B cell (primary cell): Measurements from ENCODE around the gene POFUT1. TPM values are rescaled to one million over a fixed set of nuclear protein-coding genes. Genes with fewer than 3 reads are reported as not detected.

Source experiments
- ATAC-seq: fragments of 200-7000 bp; cut with Tn5 transposase; one replicate; pipeline ENCODE4 v1.10.0; 2021; ENCODE audit warnings: low read depth, mild to moderate bottlenecking, moderate number of reproducible peaks, moderate library complexity
- CTCF ChIA-PET: fragments of 350-600 bp; sonication (Branson Sonifier 250); formaldehyde crosslinking; loops from one replicate; lab custom pipeline; 2021; ENCODE audit warnings: antibody characterized with exemption, inconsistent platforms; lab: Charles Lee
- POLR2A ChIA-PET: fragments of 350-600 bp; sonication (Branson Sonifier 250); formaldehyde crosslinking; loops from one replicate; lab custom pipeline; 2021; ENCODE audit warnings: antibody characterized with exemption; lab: Charles Lee
- DNase-seq: peaks from one replicate; pipeline ENCODE4 v3.0.0; 2013
- H2AFZ ChIP-seq: 2 replicates; pipeline ENCODE4 v1.6.1; 2012; ENCODE audit warnings: mild to moderate bottlenecking, low read depth, low read length; ENCODE audit not compliant: insufficient read depth, poor library complexity, severe bottlenecking
- H3K27ac ChIP-seq, 2 donors: 1 replicate in 1 of 2; 2 replicates in 1 of 2; pipeline ENCODE4 v1.5.1; 2012 to 2013; ENCODE audit warnings: low read length in 2 of 2, mild to moderate bottlenecking in 2 of 2, moderate library complexity in 1 of 2
- H3K27me3 ChIP-seq, 4 experiments: fragments of 200-600 bp in 1 of 4; sonication (generic) in 1 of 4; replicated peaks in 1 of 4; 1 replicate in 2 of 4; 2 replicates in 2 of 4; pipeline versions ENCODE4 v1.6.1 to v1.7.0; 2013 to 2016; ENCODE audit warnings: low read length in 3 of 4, mild to moderate bottlenecking in 2 of 4, mixed read lengths in 1 of 4, moderate library complexity in 1 of 4; ENCODE audit not compliant: insufficient read depth in 4 of 4, control insufficient read depth in 3 of 4; ENCODE audit errors: control extremely low read depth in 1 of 4
- H3K36me3 ChIP-seq, 2 experiments: replicated peaks in 1 of 2; 1 replicate in 1 of 2; 2 replicates in 1 of 2; pipeline versions ENCODE4 v1.6.1 to v1.7.1; 2013; ENCODE audit warnings: low read length in 1 of 2; ENCODE audit not compliant: insufficient read depth in 2 of 2, control insufficient read depth in 1 of 2; ENCODE audit errors: control extremely low read depth in 1 of 2, extremely low read depth in 1 of 2
- H3K4me1 ChIP-seq, 2 donors: fragments of 200-600 bp in 1 of 2; sonication (generic) in 1 of 2; 1 replicate in 1 of 2; 2 replicates in 1 of 2; pipeline versions ENCODE4 v1.5.1 to v1.6.1; 2013 to 2017; ENCODE audit warnings: low read length in 2 of 2; ENCODE audit not compliant: control insufficient read depth in 2 of 2, insufficient read depth in 2 of 2
- H3K4me2 ChIP-seq: replicated peaks from 2 replicates; pipeline ENCODE3; 2012; ENCODE audit warnings: mild to moderate bottlenecking, low read depth, low read length; ENCODE audit not compliant: poor library complexity, severe bottlenecking
- H3K4me3 ChIP-seq, 5 experiments: fragments of 200-600 bp in 1 of 5; sonication (generic) in 1 of 5; 1 replicate in 3 of 5; 2 replicates in 2 of 5; pipeline versions ENCODE4 v1.5.1 to v1.7.0; 2011 to 2016; ENCODE audit warnings: low read length in 4 of 5, mild to moderate bottlenecking in 4 of 5, low read depth in 2 of 5, control low read depth in 1 of 5, moderate library complexity in 1 of 5; ENCODE audit not compliant: insufficient read depth in 1 of 5; ENCODE audit errors: control extremely low read depth in 1 of 5, extremely low read depth in 1 of 5
- H3K79me2 ChIP-seq: fragments of 200-600 bp; sonication (generic); one replicate; pipeline ENCODE4 v1.6.0; 2016; ENCODE audit warnings: low read length; ENCODE audit not compliant: control insufficient read depth, insufficient read depth
- H3K9ac ChIP-seq: fragments of 200-600 bp; sonication (generic); 2 replicates; pipeline ENCODE4 v1.6.1; 2017; ENCODE audit warnings: mild to moderate bottlenecking, low read length, moderate library complexity
- H3K9me3 ChIP-seq, 3 donors: one replicate each; pipeline versions ENCODE4 v1.6.1 to v1.7.1; 2013; ENCODE audit warnings: low read length in 2 of 3; ENCODE audit not compliant: control insufficient read depth in 2 of 3, insufficient read depth in 1 of 3; ENCODE audit errors: control extremely low read depth in 1 of 3
- H4K20me1 ChIP-seq: 2 replicates; pipeline ENCODE4 v1.6.0; 2012; ENCODE audit warnings: mild to moderate bottlenecking, low read length; ENCODE audit not compliant: insufficient read depth, control insufficient read depth, poor library complexity, severe bottlenecking
- H3K27ac Mint-ChIP-seq: one replicate; pipeline ENCODE4 v1.8.0; 2021; ENCODE audit warnings: mixed read lengths
- H3K27me3 Mint-ChIP-seq: one replicate; pipeline ENCODE4 v1.8.0; 2021; ENCODE audit warnings: mixed read lengths
- H3K4me1 Mint-ChIP-seq: one replicate; pipeline ENCODE4 v1.8.0; 2021; ENCODE audit warnings: mixed read lengths
- H3K4me3 Mint-ChIP-seq: one replicate; pipeline ENCODE4 v1.8.0; 2021; ENCODE audit warnings: mixed read lengths
- H3K9me3 Mint-ChIP-seq: one replicate; pipeline ENCODE4 v1.8.0; 2022; ENCODE audit warnings: mixed read lengths; ENCODE audit not compliant: insufficient read depth
- EZH2 ChIP-seq: IDR thresholded peaks from 2 replicates; pipeline ENCODE4 v1.6.1; 2012; ENCODE audit warnings: borderline replicate concordance, low read depth, mild to moderate bottlenecking, moderate library complexity, low read length; ENCODE audit not compliant: insufficient read depth, poor library complexity, severe bottlenecking
- WGBS: methylation state at CpG from one replicate; pipeline ENCODE4 v1.1.5; 2013; ENCODE audit warnings: missing lambda C conversion rate; ENCODE audit not compliant: insufficient coverage; 5-methylcytosine and 5-hydroxymethylcytosine counted together
- intact Hi-C: fragments of 100-400 bp; cut with micrococcal nuclease; formaldehyde crosslinking; loops from one replicate; pipeline ENCODE4 v1.10.0; 2022
- polyA plus RNA-seq: library from polyadenylated mRNA; depleted of rRNA; stranded (reverse); fragments of >200 nt; gene quantifications from 2 replicates; pipeline ENCODE4 v1.2.3, GENCODE V29; 2012
- total RNA-seq, 2 donors: library from RNA; stranded (reverse); fragments of 120-200 nt in 1 of 2; gene quantifications; 1 replicate in 1 of 2; 2 replicates in 1 of 2; pipeline versions ENCODE4 v1.2.3 to v1.2.4, GENCODE V29; 2013 to 2022
- TF ChIP-seq, protein P1 (sequence below): fragments of 200-600 bp; IDR thresholded peaks from one replicate; pipeline ENCODE4 v1.8.0; 2022; ENCODE audit warnings: antibody characterized with exemption, mild to moderate bottlenecking

POFUT1 gene
- total and polyA plus RNA-seq, 2 donors (not counting 1 experiment from before 2014, with no cell fraction given): 7.8 to 18.1 TPM

GRCh38 chr20:32218156-32218900, 10.6 kb downstream of the POFUT1 start:
- H3K36me3 ChIP-seq: peaks cover 0 to 72% of the 10 kb centered on the region in 2 experiments
- no peaks in the 10 kb centered on the region for H4K20me1 ChIP-seq
- no peak for TF ChIP-seq EZH2
- TF ChIP-seq, protein P1, sequence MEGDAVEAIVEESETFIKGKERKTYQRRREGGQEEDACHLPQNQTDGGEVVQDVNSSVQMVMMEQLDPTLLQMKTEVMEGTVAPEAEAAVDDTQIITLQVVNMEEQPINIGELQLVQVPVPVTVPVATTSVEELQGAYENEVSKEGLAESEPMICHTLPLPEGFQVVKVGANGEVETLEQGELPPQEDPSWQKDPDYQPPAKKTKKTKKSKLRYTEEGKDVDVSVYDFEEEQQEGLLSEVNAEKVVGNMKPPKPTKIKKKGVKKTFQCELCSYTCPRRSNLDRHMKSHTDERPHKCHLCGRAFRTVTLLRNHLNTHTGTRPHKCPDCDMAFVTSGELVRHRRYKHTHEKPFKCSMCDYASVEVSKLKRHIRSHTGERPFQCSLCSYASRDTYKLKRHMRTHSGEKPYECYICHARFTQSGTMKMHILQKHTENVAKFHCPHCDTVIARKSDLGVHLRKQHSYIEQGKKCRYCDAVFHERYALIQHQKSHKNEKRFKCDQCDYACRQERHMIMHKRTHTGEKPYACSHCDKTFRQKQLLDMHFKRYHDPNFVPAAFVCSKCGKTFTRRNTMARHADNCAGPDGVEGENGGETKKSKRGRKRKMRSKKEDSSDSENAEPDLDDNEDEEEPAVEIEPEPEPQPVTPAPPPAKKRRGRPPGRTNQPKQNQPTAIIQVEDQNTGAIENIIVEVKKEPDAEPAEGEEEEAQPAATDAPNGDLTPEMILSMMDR: no peak
- DNase-seq: no peak
- H3K27ac ChIP-seq: no peak overlapping the region
- H3K9me3 ChIP-seq: no peaks in the 10 kb centered on the region
- H3K4me1 Mint-ChIP-seq: no peaks in the 10 kb centered on the region
- H3K9me3 Mint-ChIP-seq: no peaks in the 10 kb centered on the region
- H3K4me2 ChIP-seq: no peak overlapping the region
- H3K4me3 Mint-ChIP-seq: no peak overlapping the region
- ChIA-PET CTCF (interaction anchor here (0.6 kb wide), 2 partner anchors 85 to 188 kb away, joined by 3 read pairs; no protein-coding TSS in a partner anchor), POLR2A (no interaction called here)
- ATAC-seq: no peak
- no peaks in the 10 kb centered on the region for H3K27me3 Mint-ChIP-seq
- H3K27me3 ChIP-seq: no peaks in the 10 kb centered on the region
- no peak overlapping the region for H3K27ac Mint-ChIP-seq
- no peaks in the 10 kb centered on the region for H3K79me2 ChIP-seq
- no peak overlapping the region for H2AFZ ChIP-seq
- 96% methylated on average over 5 of the region's 5 CpGs for WGBS
- H3K4me3 ChIP-seq: no peak overlapping the region
- H3K4me1 ChIP-seq: no peaks in the 10 kb centered on the region
- no peak overlapping the region for H3K9ac ChIP-seq
- intact Hi-C loops: no loop called here

- ChIA-PET POLR2A (no interaction called here), CTCF (no interaction called here)
- 100% methylated on average over 3 of the region's 4 CpGs for WGBS
- H3K36me3 ChIP-seq: peaks cover 0 to 61% of the 10 kb centered on the region in 2 experiments
- H3K9me3 ChIP-seq: no peaks in the 10 kb centered on the region
- no peak overlapping the region for H3K27ac ChIP-seq
- intact Hi-C loops: no loop called here
- no peak overlapping the region for H3K4me2 ChIP-seq
- ATAC-seq: no peak
- Mint-ChIP-seq H3K9me3 (no peaks in the 10 kb centered on the region), H3K4me1 (no peaks in the 10 kb centered on the region), H3K27me3 (no peaks in the 10 kb centered on the region), H3K4me3 (no peak overlapping the region), H3K27ac (no peak overlapping the region)
- H2AFZ ChIP-seq: no peak overlapping the region
- H3K4me1 ChIP-seq: no peaks in the 10 kb centered on the region
- no peaks in the 10 kb centered on the region for H3K27me3 ChIP-seq
- TF ChIP-seq, protein P1: no peak
- no peak for TF ChIP-seq EZH2
- H3K79me2 ChIP-seq: no peaks in the 10 kb centered on the region
- H3K9ac ChIP-seq: no peak overlapping the region
- DNase-seq: no peak
- H4K20me1 ChIP-seq: no peaks in the 10 kb centered on the region
- no peak overlapping the region for H3K4me3 ChIP-seq
These were observed 16.8 kb downstream of the POFUT1 start for GRCh38 chr20:32224463-32224862.
